GM12865 (cell line): ENCODE measurements around the gene SLC38A11.

ENCODE experiments used
- DNase-seq: peaks from one replicate; pipeline ENCODE4 v3.0.0; 2010; ENCODE audit warnings: low read depth
- H3K4me3 ChIP-seq: 2 replicates; pipeline ENCODE4 v1.5.1; 2011; ENCODE audit warnings: mild to moderate bottlenecking, low read depth, low read length, control low read depth
- TF ChIP-seq, protein P1 (sequence below): IDR thresholded peaks from 2 replicates; pipeline ENCODE4 v1.5.1; 2011; ENCODE audit warnings: low read length, control low read depth, low read depth, inconsistent platforms; ENCODE audit not compliant: insufficient read depth; ENCODE audit errors: missing control alignments

Gene SLC38A11

DNA sequence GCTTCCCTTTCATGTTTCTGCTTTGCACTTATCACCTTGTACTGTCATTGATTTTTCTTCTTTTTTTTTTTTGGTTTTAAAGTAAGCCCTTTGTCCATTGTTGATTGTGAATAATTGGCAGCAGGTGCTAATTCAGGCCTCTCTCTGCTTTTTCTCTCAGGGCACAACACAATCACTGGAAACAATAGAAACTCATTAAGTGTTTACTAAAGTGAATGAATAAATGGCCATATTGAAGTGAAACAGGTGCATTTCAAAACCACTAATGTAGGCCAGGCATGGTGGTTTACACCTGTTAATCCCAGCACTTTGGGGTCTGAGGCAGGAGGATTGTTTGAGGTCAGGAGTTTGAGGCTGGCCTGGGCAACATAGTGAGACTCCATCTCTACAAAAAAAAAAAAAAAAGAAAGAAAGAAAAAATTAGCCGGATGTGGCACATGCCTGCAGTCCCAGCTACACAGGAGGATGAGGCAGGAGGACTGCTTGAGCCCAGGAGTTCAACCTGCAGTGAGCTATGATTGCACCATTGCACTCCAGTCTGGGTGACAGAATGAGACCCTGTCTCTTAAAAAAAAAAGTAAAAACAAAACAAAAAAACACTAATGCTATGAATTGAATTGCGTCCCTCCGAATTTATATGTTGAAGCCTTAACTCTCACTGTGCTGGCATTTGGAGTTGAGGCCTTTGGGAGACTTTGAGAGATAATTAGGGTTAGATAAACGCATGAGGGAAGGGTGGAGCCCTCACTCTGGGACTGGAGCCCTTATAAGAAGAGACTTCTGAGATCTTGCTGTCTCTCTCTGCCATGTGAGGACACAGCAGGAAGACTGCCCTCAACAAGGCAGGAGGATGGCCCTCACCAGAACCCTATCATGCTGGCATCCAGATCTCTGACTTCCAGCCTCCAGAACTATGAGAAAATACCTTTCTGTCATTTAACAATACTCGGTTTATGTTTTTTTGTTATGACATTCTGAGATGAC lies 19.9 kb downstream of the SLC38A11 start:
- H3K4me3 ChIP-seq, result no peak overlapping the region
- no peak for DNase-seq
- TF ChIP-seq, protein P1, sequence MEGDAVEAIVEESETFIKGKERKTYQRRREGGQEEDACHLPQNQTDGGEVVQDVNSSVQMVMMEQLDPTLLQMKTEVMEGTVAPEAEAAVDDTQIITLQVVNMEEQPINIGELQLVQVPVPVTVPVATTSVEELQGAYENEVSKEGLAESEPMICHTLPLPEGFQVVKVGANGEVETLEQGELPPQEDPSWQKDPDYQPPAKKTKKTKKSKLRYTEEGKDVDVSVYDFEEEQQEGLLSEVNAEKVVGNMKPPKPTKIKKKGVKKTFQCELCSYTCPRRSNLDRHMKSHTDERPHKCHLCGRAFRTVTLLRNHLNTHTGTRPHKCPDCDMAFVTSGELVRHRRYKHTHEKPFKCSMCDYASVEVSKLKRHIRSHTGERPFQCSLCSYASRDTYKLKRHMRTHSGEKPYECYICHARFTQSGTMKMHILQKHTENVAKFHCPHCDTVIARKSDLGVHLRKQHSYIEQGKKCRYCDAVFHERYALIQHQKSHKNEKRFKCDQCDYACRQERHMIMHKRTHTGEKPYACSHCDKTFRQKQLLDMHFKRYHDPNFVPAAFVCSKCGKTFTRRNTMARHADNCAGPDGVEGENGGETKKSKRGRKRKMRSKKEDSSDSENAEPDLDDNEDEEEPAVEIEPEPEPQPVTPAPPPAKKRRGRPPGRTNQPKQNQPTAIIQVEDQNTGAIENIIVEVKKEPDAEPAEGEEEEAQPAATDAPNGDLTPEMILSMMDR, result no peak

- TF ChIP-seq, protein P1, result no peak
- H3K4me3 ChIP-seq, result no peak overlapping the region
- no peak for DNase-seq
Measured at GRCh38 chr2:164934401-164935117, 20.8 kb downstream of the SLC38A11 start.

- no peak for DNase-seq
- TF ChIP-seq, protein P1, result no peak
- H3K4me3 ChIP-seq, result no peak overlapping the region
Measured at GRCh38 chr2:164933671-164934189, 21.6 kb downstream of the SLC38A11 start.

- no peak overlapping the region for H3K4me3 ChIP-seq
- TF ChIP-seq, protein P1, result no peak
- DNase-seq, result no peak
Measured at GRCh38 chr2:164932377-164932776, 22.9 kb downstream of the SLC38A11 start.

GRCh38 chr2:164928101-164928673 lies 27.1 kb downstream of the SLC38A11 start:
- TF ChIP-seq, protein P1, result no peak
- DNase-seq, result no peak
- no peak overlapping the region for H3K4me3 ChIP-seq

DNA sequence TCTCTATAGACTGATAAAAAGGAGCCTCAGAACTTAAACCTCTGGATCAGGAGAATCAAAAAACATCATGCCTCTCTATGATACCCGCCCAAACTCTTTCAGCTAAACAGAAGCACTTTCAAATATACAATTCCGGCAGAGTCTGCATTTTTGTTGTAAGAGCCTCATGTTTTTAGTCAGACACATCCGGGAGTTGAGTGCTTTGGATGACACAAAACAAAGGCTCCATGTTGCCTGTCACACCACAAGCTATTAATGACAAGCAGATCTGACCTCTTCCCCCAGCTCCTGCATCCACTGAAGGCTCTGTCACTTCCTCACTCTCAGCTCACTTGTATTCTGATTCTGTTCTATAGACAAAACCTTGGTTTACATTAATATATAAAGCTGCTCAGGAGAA lies 33.2 kb downstream of the SLC38A11 start:
- TF ChIP-seq, protein P1, result no peak
- no peak for DNase-seq
- H3K4me3 ChIP-seq, result no peak overlapping the region
